OCI-LY1 (cell line): ENCODE results near the gene APBA1.

Experiments used
- H2AFZ ChIP-seq: fragments of 200-600 bp; sonication (generic), shearing (Covaris generic); 2 replicates; pipeline ENCODE4 v1.6.0; 2014; ENCODE audit warnings: antibody characterized with exemption, mild to moderate bottlenecking, low read length
- H3F3A ChIP-seq: fragments of 200-600 bp; sonication (generic), shearing (Covaris generic); 2 replicates; pipeline ENCODE4 v1.6.0; 2014; ENCODE audit warnings: mild to moderate bottlenecking, antibody characterized with exemption, low read length, moderate library complexity; ENCODE audit not compliant: insufficient read depth
- H3K27ac ChIP-seq: fragments of 200-600 bp; sonication (generic); 2 replicates; pipeline ENCODE4 v1.5.1; 2014; ENCODE audit warnings: low read length, mixed run types, mild to moderate bottlenecking, low read depth; ENCODE audit not compliant: poor library complexity, severe bottlenecking
- H3K27me3 ChIP-seq: fragments of 200-600 bp; sonication (generic); 2 replicates; pipeline ENCODE4 v1.6.0; 2014; ENCODE audit warnings: antibody characterized with exemption, mild to moderate bottlenecking, low read length, moderate library complexity; ENCODE audit not compliant: insufficient read depth
- H3K36me3 ChIP-seq: fragments of 200-600 bp; sonication (generic); 2 replicates; pipeline ENCODE4 v1.6.1; 2014; ENCODE audit warnings: mild to moderate bottlenecking, antibody characterized with exemption, low read length, moderate library complexity, mixed read lengths; ENCODE audit not compliant: insufficient read depth
- H3K4me1 ChIP-seq: fragments of 200-600 bp; sonication (generic); 2 replicates; pipeline ENCODE4 v1.5.1; 2014; ENCODE audit warnings: mild to moderate bottlenecking, low read length, moderate library complexity; ENCODE audit not compliant: insufficient read depth, severe bottlenecking
- H3K4me2 ChIP-seq: fragments of 200-600 bp; sonication (generic), shearing (Covaris generic); 2 replicates; pipeline ENCODE4 v1.6.1; 2014; ENCODE audit warnings: low read length
- H3K4me3 ChIP-seq: fragments of 200-600 bp; sonication (generic); 2 replicates; pipeline ENCODE4 v1.5.1; 2014; ENCODE audit warnings: low read length, low read depth, mild to moderate bottlenecking, mixed read lengths; ENCODE audit not compliant: poor library complexity, severe bottlenecking
- H3K79me2 ChIP-seq: fragments of 200-600 bp; shearing (Covaris generic); 2 replicates; pipeline ENCODE4 v1.6.1; 2016; ENCODE audit warnings: mixed run types, low read length, mixed read lengths; ENCODE audit not compliant: insufficient read depth
- H3K9ac ChIP-seq: fragments of 200-600 bp; sonication (generic), shearing (Covaris generic); 2 replicates; pipeline ENCODE4 v1.6.1; 2014; ENCODE audit warnings: mild to moderate bottlenecking, low read length, mixed read lengths
- H3K9me2 ChIP-seq: fragments of 200-600 bp; sonication (generic), shearing (Covaris generic); 2 replicates; pipeline ENCODE4 v1.6.1; 2014; ENCODE audit warnings: low read depth, mild to moderate bottlenecking, low read length, mixed read lengths
- H3K9me3 ChIP-seq: fragments of 200-600 bp; shearing (Covaris generic); 2 replicates; pipeline ENCODE4 v1.6.1; 2014; ENCODE audit warnings: low read length, mixed read lengths
- H4K20me1 ChIP-seq: fragments of 200-600 bp; sonication (generic), shearing (Covaris generic); 2 replicates; pipeline ENCODE4 v1.6.0; 2016; ENCODE audit warnings: mild to moderate bottlenecking, low read length; ENCODE audit not compliant: insufficient read depth
- CTCF ChIP-seq: fragments of 200-600 bp; sonication (generic), shearing (Covaris generic); IDR thresholded peaks from 2 replicates; pipeline ENCODE4 v1.5.1; 2017; ENCODE audit warnings: mild to moderate bottlenecking, antibody characterized with exemption, low read length, moderate library complexity, mixed read lengths
- EZH2 ChIP-seq: fragments of 200-600 bp; sonication (generic), shearing (Covaris generic); IDR thresholded peaks from 2 replicates; pipeline ENCODE4 v1.8.0; 2017; ENCODE audit warnings: borderline replicate concordance, mixed run types, mild to moderate bottlenecking, antibody characterized with exemption, low read length, moderate library complexity, mixed read lengths

APBA1 gene

GRCh38 chr9:69379270-69379982 lies 292.7 kb downstream of the APBA1 start:
- no peak overlapping the region for H2AFZ ChIP-seq
- no peaks in the 10 kb centered on the region for H3K79me2 ChIP-seq
- H4K20me1 ChIP-seq: no peaks in the 10 kb centered on the region
- no peaks in the 10 kb centered on the region for H3K9me3 ChIP-seq
- no peak overlapping the region for H3K27ac ChIP-seq
- H3K36me3 ChIP-seq: no peaks in the 10 kb centered on the region
- no peaks in the 10 kb centered on the region for H3F3A ChIP-seq
- H3K9me2 ChIP-seq: no peaks in the 10 kb centered on the region
- no peak overlapping the region for H3K9ac ChIP-seq
- no peaks in the 10 kb centered on the region for H3K27me3 ChIP-seq
- H3K4me2 ChIP-seq: no peak overlapping the region
- TF ChIP-seq EZH2: no peak
- no peak for TF ChIP-seq CTCF
- H3K4me1 ChIP-seq: no peaks in the 10 kb centered on the region
- H3K4me3 ChIP-seq: no peak overlapping the region

- no peak overlapping the region for H3K9ac ChIP-seq
- no peak overlapping the region for H3K4me2 ChIP-seq
- H2AFZ ChIP-seq: no peak overlapping the region
- H3K9me3 ChIP-seq: no peaks in the 10 kb centered on the region
- no peaks in the 10 kb centered on the region for H3K27me3 ChIP-seq
- H3K9me2 ChIP-seq: no peaks in the 10 kb centered on the region
- H3K27ac ChIP-seq: no peak overlapping the region
- no peak for TF ChIP-seq CTCF
- no peak for TF ChIP-seq EZH2
- H4K20me1 ChIP-seq: no peaks in the 10 kb centered on the region
- no peaks in the 10 kb centered on the region for H3K36me3 ChIP-seq
- H3F3A ChIP-seq: no peaks in the 10 kb centered on the region
- no peaks in the 10 kb centered on the region for H3K79me2 ChIP-seq
- H3K4me3 ChIP-seq: no peak overlapping the region
- no peaks in the 10 kb centered on the region for H3K4me1 ChIP-seq
Observed at GRCh38 chr9:69377981-69378380, 294.2 kb downstream of the APBA1 start.
